Activated CD4-positive, alpha-beta memory T cell treated with anti-CD3 and anti-CD28 coated beads for 36 hours (primary cell): ENCODE results near the gene BDH1. TPM values are rescaled to one million over a fixed set of nuclear protein-coding genes. Genes with fewer than 3 reads are reported as not detected.
"Not testable (repeated sequence)": the region's sequence is repeated elsewhere in the genome, so short reads cannot be mapped to it uniquely, and the experiment has no call there.

Source experiments
- CTCF ChIA-PET: fragments of 350-600 bp; sonication (Branson Sonifier 250); formaldehyde crosslinking; loops from one replicate; lab custom pipeline; 2021; ENCODE audit warnings: antibody characterized with exemption, inconsistent platforms; lab: Charles Lee
- POLR2A ChIA-PET: fragments of 350-600 bp; sonication (Branson Sonifier 250); formaldehyde crosslinking; loops from one replicate; lab custom pipeline; 2021; ENCODE audit warnings: antibody characterized with exemption; lab: Charles Lee
- DNase-seq: peaks from one replicate; pipeline ENCODE4 v3.0.0-alpha.2; 2020
- H3K27ac Mint-ChIP-seq: one replicate; pipeline ENCODE4 v1.8.0; 2021; ENCODE audit warnings: mixed read lengths
- H3K27me3 Mint-ChIP-seq: one replicate; pipeline ENCODE4 v1.8.0; 2021; ENCODE audit warnings: mixed read lengths
- H3K36me3 Mint-ChIP-seq: one replicate; pipeline ENCODE4 v1.8.0; 2021; ENCODE audit warnings: mixed read lengths
- H3K4me1 Mint-ChIP-seq: one replicate; pipeline ENCODE4 v1.8.0; 2021; ENCODE audit warnings: low read depth, mixed read lengths
- H3K4me3 Mint-ChIP-seq: one replicate; pipeline ENCODE4 v1.8.0; 2021; ENCODE audit warnings: mild to moderate bottlenecking, mixed read lengths
- H3K9me3 Mint-ChIP-seq: one replicate; pipeline ENCODE4 v1.8.0; 2021; ENCODE audit warnings: mixed read lengths
- intact Hi-C: fragments of 100-400 bp; cut with micrococcal nuclease; formaldehyde crosslinking; loops from one replicate; pipeline ENCODE4 v1.15.1; 2023
- total RNA-seq, 2 experiments: library from RNA; stranded (reverse); gene quantifications; one replicate each; pipeline ENCODE4 v1.2.3, GENCODE V29; 2021

Gene BDH1
- 10 to 100 TPM; 86.6 to 90.5 TPM for total RNA-seq

GRCh38 chr3:197555281-197556261, at the start of gene BDH1:
BDH1 (minus strand) TSS chr3:197555968; CDS start chr3:197546443, 9,525 bp downstream.
- Mint-ChIP-seq H3K4me1 (peaks cover 12% of the 10 kb centered on the region), H3K27me3 (no peaks in the 10 kb centered on the region), H3K4me3 (peak within 1 kb of the TSS; percentile 89), H3K36me3 (peaks cover 13% of the 10 kb centered on the region), H3K9me3 (no peaks in the 10 kb centered on the region), H3K27ac (peak within 1 kb of the TSS; percentile 92)
- ChIA-PET POLR2A (interaction anchor here (1.2 kb wide), 1 partner anchor 181 kb away, joined by 3 read pairs; no protein-coding TSS in a partner anchor), CTCF (no interaction called here)
- intact Hi-C loops = loop anchor here (1.0 to 5.0 kb wide), 3 partner anchors 57 to 257 kb away; partner anchors contain the start of gene DLG1
- peak; percentile 78 for DNase-seq

- intact Hi-C loops = no loop called here
- Mint-ChIP-seq H3K4me1 (no peaks in the 10 kb centered on the region), H3K27me3 (no peaks in the 10 kb centered on the region), H3K9me3 (no peaks in the 10 kb centered on the region), H3K27ac (no peak overlapping the region), H3K4me3 (no peak overlapping the region), H3K36me3 (peaks cover 8% of the 10 kb centered on the region)
- POLR2A ChIA-PET = no interaction called here
- CTCF ChIA-PET = no interaction called here
- no peak for DNase-seq
Observed at GRCh38 chr3:197603317-197603933, 47.7 kb upstream of the BDH1 start.

- intact Hi-C loops, H3K4me3 Mint-ChIP-seq, DNase-seq, H3K27ac Mint-ChIP-seq, H3K36me3 Mint-ChIP-seq, POLR2A ChIA-PET, H3K9me3 Mint-ChIP-seq, H3K4me1 Mint-ChIP-seq, H3K27me3 Mint-ChIP-seq: not testable (repeated sequence)
- CTCF ChIA-PET = interaction anchor here (6.9 kb wide), 1 partner anchor 10 kb away, joined by 81 read pairs; no protein-coding TSS in a partner anchor
Observed at GRCh38 chr3:197602351-197602750, 46.6 kb upstream of the BDH1 start.

GRCh38 chr3:197601566-197601840, 45.7 kb upstream of the BDH1 start:
- DNase-seq, POLR2A ChIA-PET, intact Hi-C loops, H3K36me3 Mint-ChIP-seq, H3K4me1 Mint-ChIP-seq, H3K9me3 Mint-ChIP-seq, H3K27me3 Mint-ChIP-seq, H3K4me3 Mint-ChIP-seq, H3K27ac Mint-ChIP-seq: not testable (repeated sequence)
- CTCF ChIA-PET = interaction anchor here (6.9 kb wide), 1 partner anchor 11 kb away, joined by 81 read pairs; no protein-coding TSS in a partner anchor

GRCh38 chr3:197600796-197601565, 45.2 kb upstream of the BDH1 start:
- no peaks in the 10 kb centered on the region for H3K36me3 Mint-ChIP-seq
- DNase-seq = no peak
- H3K4me3 Mint-ChIP-seq = no peak overlapping the region
- H3K9me3 Mint-ChIP-seq = no peaks in the 10 kb centered on the region
- H3K4me1 Mint-ChIP-seq = no peaks in the 10 kb centered on the region
- no peak overlapping the region for H3K27ac Mint-ChIP-seq
- H3K27me3 Mint-ChIP-seq = no peaks in the 10 kb centered on the region
- ChIA-PET POLR2A (no interaction called here), CTCF (interaction anchor here (0.9 to 6.9 kb wide), 4 partner anchors 11 to 69 kb away, joined by 3 to 81 read pairs (median 33); no protein-coding TSS in a partner anchor)
- intact Hi-C loops = no loop called here

DNA sequence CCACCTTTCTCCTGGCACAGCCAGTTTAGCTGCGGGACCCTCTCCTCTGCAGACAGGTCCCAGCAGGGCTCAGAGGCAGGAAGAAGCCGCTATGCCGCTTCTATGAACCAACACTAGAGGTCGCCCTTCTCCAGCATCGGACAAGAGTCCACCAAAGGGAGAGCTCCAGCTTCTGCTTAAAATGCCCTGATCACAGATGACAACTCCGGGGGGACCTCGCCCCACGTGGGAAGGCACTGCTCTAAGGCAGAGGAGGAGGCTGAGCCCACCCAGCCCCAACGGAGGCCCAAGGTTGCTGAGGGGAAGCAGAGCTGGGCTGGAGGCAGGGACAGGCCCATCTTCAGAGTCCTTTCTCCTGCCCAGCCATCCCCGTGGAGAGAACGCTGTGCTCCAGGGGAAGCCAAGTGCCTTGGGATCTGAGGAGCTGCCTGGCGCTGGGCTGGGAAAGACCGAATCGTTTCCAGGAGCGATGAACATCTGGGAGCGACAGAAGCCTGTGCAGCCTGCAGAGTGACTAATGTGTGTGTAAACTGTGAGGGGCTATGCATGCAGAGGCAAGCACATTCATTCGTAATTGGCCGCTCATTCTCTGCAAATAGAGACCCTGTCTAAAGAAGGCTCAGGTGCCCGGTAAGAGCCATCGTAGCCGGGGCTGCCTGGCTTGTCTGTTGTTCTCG, 43.5 kb upstream of the BDH1 start:
- no peaks in the 10 kb centered on the region for H3K27me3 Mint-ChIP-seq
- no peak overlapping the region for H3K4me3 Mint-ChIP-seq
- DNase-seq = peak; percentile 85
- H3K9me3 Mint-ChIP-seq = no peaks in the 10 kb centered on the region
- H3K27ac Mint-ChIP-seq = no peak overlapping the region
- intact Hi-C loops = loop anchor here (1.0 to 5.0 kb wide), 2 partner anchors 33 to 68 kb away; no protein-coding TSS in a partner anchor
- no peaks in the 10 kb centered on the region for H3K4me1 Mint-ChIP-seq
- H3K36me3 Mint-ChIP-seq = no peaks in the 10 kb centered on the region
- ChIA-PET POLR2A (no interaction called here), CTCF (interaction anchor here (0.6 to 6.9 kb wide), 33 partner anchors 8 to 344 kb away, joined by 3 to 81 read pairs (median 4); partner anchors contain the start of gene LRCH3)

- intact Hi-C loops = loop anchor here (5.0 kb wide), 1 partner anchor 69 kb away; no protein-coding TSS in a partner anchor
- H3K4me3 Mint-ChIP-seq = no peak overlapping the region
- no peaks in the 10 kb centered on the region for H3K4me1 Mint-ChIP-seq
- ChIA-PET CTCF (interaction anchor here (0.6 to 6.9 kb wide), 22 partner anchors 8 to 229 kb away, joined by 3 to 81 read pairs (median 5); partner anchors contain the start of gene LRCH3), POLR2A (no interaction called here)
- no peak for DNase-seq
- no peaks in the 10 kb centered on the region for H3K27me3 Mint-ChIP-seq
- no peaks in the 10 kb centered on the region for H3K9me3 Mint-ChIP-seq
- no peaks in the 10 kb centered on the region for H3K36me3 Mint-ChIP-seq
- no peak overlapping the region for H3K27ac Mint-ChIP-seq
Observed at GRCh38 chr3:197598404-197598980, 42.7 kb upstream of the BDH1 start.

GRCh38 chr3:197597335-197597734, 41.6 kb upstream of the BDH1 start:
- Mint-ChIP-seq H3K9me3 (no peaks in the 10 kb centered on the region), H3K27me3 (no peaks in the 10 kb centered on the region), H3K36me3 (no peaks in the 10 kb centered on the region), H3K27ac (no peak overlapping the region), H3K4me1 (peaks cover 8% of the 10 kb centered on the region), H3K4me3 (no peak overlapping the region)
- CTCF ChIA-PET = interaction anchor here (2.2 to 6.9 kb wide), 5 partner anchors 14 to 80 kb away, joined by 6 to 81 read pairs (median 25); no protein-coding TSS in a partner anchor
- POLR2A ChIA-PET = no interaction called here
- intact Hi-C loops = loop anchor here (5.0 kb wide), 1 partner anchor 70 kb away; no protein-coding TSS in a partner anchor
- DNase-seq = no peak

DNA sequence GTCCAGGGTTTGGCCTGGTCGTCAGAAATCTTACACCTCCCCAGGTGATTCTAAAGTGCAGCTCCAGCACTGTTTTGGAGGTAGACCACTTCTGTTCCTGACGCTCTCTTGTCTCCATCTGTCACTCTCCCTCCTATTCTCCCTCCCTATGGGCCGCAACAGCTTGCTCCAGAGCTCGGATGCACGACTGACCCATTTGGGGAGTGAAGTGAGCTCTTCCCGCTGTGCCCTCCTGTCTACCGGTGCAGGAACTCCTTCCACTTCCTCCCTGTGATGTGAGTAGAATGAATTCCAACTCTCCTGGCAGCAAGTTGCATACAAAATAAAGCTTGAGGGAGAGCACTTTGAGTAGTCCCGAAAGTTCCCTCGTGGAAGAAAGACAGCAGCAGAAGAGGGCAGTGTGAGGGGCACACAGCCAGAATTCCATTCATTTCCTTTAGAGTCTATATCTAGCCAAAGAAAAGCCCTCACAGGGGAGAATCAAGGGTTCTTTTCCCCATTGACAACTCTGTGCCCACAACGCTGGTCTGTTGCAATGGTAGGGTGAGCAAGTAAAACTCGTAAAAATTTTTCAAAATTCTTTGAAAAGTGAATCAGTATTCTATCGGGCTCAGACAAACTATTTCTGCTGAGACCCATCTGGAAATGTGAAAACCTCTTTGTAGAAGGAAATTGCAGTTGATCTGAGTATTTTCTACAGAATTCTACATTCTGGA, 39.9 kb upstream of the BDH1 start:
- Mint-ChIP-seq H3K4me1 (peaks cover 21% of the 10 kb centered on the region), H3K4me3 (no peak overlapping the region), H3K36me3 (no peaks in the 10 kb centered on the region), H3K27me3 (no peaks in the 10 kb centered on the region), H3K27ac (no peak overlapping the region), H3K9me3 (no peaks in the 10 kb centered on the region)
- DNase-seq = no peak
- ChIA-PET CTCF (interaction anchor here (6.9 kb wide), 1 partner anchor 17 kb away, joined by 81 read pairs; no protein-coding TSS in a partner anchor), POLR2A (no interaction called here)
- intact Hi-C loops = loop anchor here (5.0 kb wide), 1 partner anchor 72 kb away; no protein-coding TSS in a partner anchor

DNA sequence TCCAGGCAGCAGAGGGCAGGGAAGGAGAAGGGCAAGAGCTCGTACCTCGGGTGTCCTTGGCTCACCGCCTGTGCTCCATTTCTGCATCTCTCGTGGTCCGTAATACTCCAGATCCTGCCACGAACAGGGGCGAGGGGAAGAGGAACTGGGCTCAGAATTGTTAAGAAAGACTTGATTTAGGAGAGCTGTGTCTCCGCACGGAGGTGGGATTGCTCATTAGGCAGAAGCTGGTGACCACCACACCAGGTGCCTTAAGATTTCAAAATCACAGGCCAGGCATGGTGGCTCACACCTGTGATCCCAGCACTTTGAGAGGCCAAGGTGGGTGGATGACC, 37.2 kb upstream of the BDH1 start:
- ChIA-PET POLR2A (no interaction called here), CTCF (no interaction called here)
- Mint-ChIP-seq H3K9me3 (no peaks in the 10 kb centered on the region), H3K4me1 (peaks cover 24% of the 10 kb centered on the region), H3K4me3 (no peak overlapping the region), H3K27ac (peak overlapping the region; percentile 81), H3K27me3 (no peaks in the 10 kb centered on the region), H3K36me3 (no peaks in the 10 kb centered on the region)
- intact Hi-C loops = no loop called here
- no peak for DNase-seq
